Neural progenitor cell (in vitro differentiated cells): ENCODE data around the gene IMMP1L. TPM values are rescaled to one million over a fixed set of nuclear protein-coding genes. Genes with fewer than 3 reads are reported as not detected.

ENCODE experiments used
- DNase-seq: peaks from one replicate; pipeline ENCODE4 v3.0.0-alpha.2; 2016; ENCODE audit warnings: low spot score
- H2AFZ ChIP-seq: fragments of 200-600 bp; sonication (generic); replicated peaks from 2 replicates; pipeline ENCODE4 v1.6.1; 2016; ENCODE audit warnings: antibody characterized with exemption
- H3F3A ChIP-seq: fragments of 200-600 bp; sonication (generic); 2 replicates; pipeline ENCODE4 v1.6.1; 2016; ENCODE audit warnings: antibody characterized with exemption, low read depth
- H3K27ac ChIP-seq: fragments of 200-600 bp; sonication (generic); 2 replicates; pipeline ENCODE4 v1.5.1; 2016; ENCODE audit warnings: mild to moderate bottlenecking
- H3K27me3 ChIP-seq: fragments of 200-600 bp; sonication (generic); 2 replicates; pipeline ENCODE4 v1.6.1; 2016; ENCODE audit warnings: mild to moderate bottlenecking, moderate library complexity
- H3K36me3 ChIP-seq: fragments of 200-600 bp; sonication (generic); 2 replicates; pipeline ENCODE4 v1.5.1; 2016
- H3K4me1 ChIP-seq: fragments of 200-600 bp; sonication (generic); 2 replicates; pipeline ENCODE4 v1.6.1; 2016; ENCODE audit warnings: mixed run types
- H3K4me2 ChIP-seq: fragments of 200-600 bp; sonication (generic); 2 replicates; pipeline ENCODE4 v1.6.1; 2016
- H3K4me3 ChIP-seq: fragments of 200-600 bp; sonication (generic); 2 replicates; pipeline ENCODE4 v1.5.1; 2016
- H3K79me2 ChIP-seq: fragments of 200-600 bp; sonication (generic); 2 replicates; pipeline ENCODE4 v1.6.1; 2016; ENCODE audit warnings: low read depth
- H3K9ac ChIP-seq: fragments of 200-600 bp; sonication (generic); 2 replicates; pipeline ENCODE4 v1.6.1; 2016
- H3K9me3 ChIP-seq: fragments of 200-600 bp; sonication (generic); 2 replicates; pipeline ENCODE4 v1.5.1; 2016; ENCODE audit warnings: low read depth
- H4K20me1 ChIP-seq: fragments of 200-600 bp; sonication (generic); 2 replicates; pipeline ENCODE4 v1.6.1; 2016; ENCODE audit warnings: low read depth
- H3K27ac Mint-ChIP-seq: 3 replicates; pipeline ENCODE4 v1.8.0; 2021; ENCODE audit warnings: mixed read lengths
- H3K27me3 Mint-ChIP-seq: 2 replicates; pipeline ENCODE4 v1.8.0; 2022; ENCODE audit warnings: low read depth, mild to moderate bottlenecking, inconsistent platforms, moderate library complexity, mixed read lengths; ENCODE audit not compliant: insufficient read depth
- H3K36me3 Mint-ChIP-seq: 3 replicates; pipeline ENCODE4 v1.8.0; 2021; ENCODE audit warnings: mixed read lengths
- H3K4me1 Mint-ChIP-seq: 3 replicates; pipeline ENCODE4 v1.8.0; 2021; ENCODE audit warnings: mixed read lengths
- H3K4me3 Mint-ChIP-seq: 3 replicates; pipeline ENCODE4 v1.8.0; 2021; ENCODE audit warnings: mild to moderate bottlenecking, moderate library complexity, mixed read lengths
- H3K9me3 Mint-ChIP-seq: 3 replicates; pipeline ENCODE4 v1.8.0; 2020; ENCODE audit warnings: mixed read lengths
- CTCF ChIP-seq: fragments of 200-600 bp; sonication (generic); IDR thresholded peaks from 2 replicates; pipeline ENCODE4 v1.5.1; 2017; ENCODE audit warnings: antibody characterized with exemption, mild to moderate bottlenecking
- EZH2 ChIP-seq: fragments of 200-600 bp; sonication (generic); IDR thresholded peaks from 2 replicates; pipeline ENCODE4 v1.6.1; 2017; ENCODE audit warnings: antibody characterized with exemption, mild to moderate bottlenecking, moderate library complexity
- EZH2phosphoT487 ChIP-seq: fragments of 200-600 bp; sonication (generic); IDR thresholded peaks from 2 replicates; pipeline ENCODE4 v1.6.1; 2017; ENCODE audit warnings: antibody characterized with exemption
- total RNA-seq: library from RNA; depleted of rRNA; stranded (reverse); fragments of >200 nt; gene quantifications from 2 replicates; pipeline ENCODE4 v1.2.3, GENCODE V29; 2015; ENCODE audit warnings: low replicate concordance

IMMP1L gene
- total RNA-seq, 1 donor from 2014 or later = 122 TPM

- H3K9me3 Mint-ChIP-seq = peaks cover 48% of the 10 kb centered on the region
- no peaks in the 10 kb centered on the region for H3F3A ChIP-seq
- H3K27ac ChIP-seq = no peak overlapping the region
- H3K4me1 ChIP-seq = no peaks in the 10 kb centered on the region
- TF ChIP-seq CTCF (no peak), EZH2 (no peak)
- H3K79me2 ChIP-seq = peaks cover 7% of the 10 kb centered on the region
- DNase-seq = no peak
- H3K36me3 ChIP-seq = peaks cover 42% of the 10 kb centered on the region
- H3K9me3 ChIP-seq = peaks cover 20% of the 10 kb centered on the region
- no peaks in the 10 kb centered on the region for H3K27me3 ChIP-seq
- no peaks in the 10 kb centered on the region for H3K4me1 Mint-ChIP-seq
- peaks cover 61% of the 10 kb centered on the region for H3K36me3 Mint-ChIP-seq
- no peak overlapping the region for H3K27ac Mint-ChIP-seq
- H3K4me3 ChIP-seq = no peak overlapping the region
- H4K20me1 ChIP-seq = no peaks in the 10 kb centered on the region
- H3K9ac ChIP-seq = no peak overlapping the region
- H3K27me3 Mint-ChIP-seq = no peaks in the 10 kb centered on the region
- H3K4me3 Mint-ChIP-seq = no peak overlapping the region
- no peak overlapping the region for H3K4me2 ChIP-seq
- no peak overlapping the region for H2AFZ ChIP-seq
These were observed 33.4 kb upstream of the IMMP1L start for GRCh38 chr11:31542862-31543261.

DNA sequence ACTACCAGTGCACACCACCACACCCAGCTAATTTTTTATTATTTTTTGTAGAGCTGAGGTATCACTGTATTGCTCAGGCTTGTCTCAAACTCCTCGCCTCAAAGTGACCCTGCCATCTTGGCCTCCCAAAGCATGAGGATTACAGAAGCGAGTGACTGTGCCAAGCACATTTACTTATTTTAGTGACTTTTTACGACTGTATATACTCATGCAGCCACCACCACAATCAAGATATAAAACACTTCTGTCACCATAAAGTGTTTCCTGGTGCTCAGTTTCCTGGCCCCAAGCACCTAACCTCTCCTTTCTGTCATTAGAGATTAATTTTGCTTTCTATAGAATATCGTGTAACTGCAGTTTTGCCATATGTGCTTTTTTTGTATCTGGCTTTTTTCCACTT, 26.1 kb upstream of the IMMP1L start:
- peaks cover 2% of the 10 kb centered on the region for H3K27me3 Mint-ChIP-seq
- peaks cover 3% of the 10 kb centered on the region for H3K9me3 ChIP-seq
- H3K27ac ChIP-seq = no peak overlapping the region
- peaks cover 18% of the 10 kb centered on the region for H3K9me3 Mint-ChIP-seq
- no peaks in the 10 kb centered on the region for H3K4me1 Mint-ChIP-seq
- no peaks in the 10 kb centered on the region for H3K4me1 ChIP-seq
- DNase-seq = no peak
- H3K4me3 Mint-ChIP-seq = no peak overlapping the region
- H3K27ac Mint-ChIP-seq = no peak overlapping the region
- H3K27me3 ChIP-seq = no peaks in the 10 kb centered on the region
- TF ChIP-seq EZH2phosphoT487 (no peak), EZH2 (no peak), CTCF (no peak)
- H4K20me1 ChIP-seq = no peaks in the 10 kb centered on the region
- peaks cover 18% of the 10 kb centered on the region for H3K36me3 ChIP-seq
- H3K4me2 ChIP-seq = no peak overlapping the region
- H3F3A ChIP-seq = no peaks in the 10 kb centered on the region
- H3K36me3 Mint-ChIP-seq = peaks cover 62% of the 10 kb centered on the region
- H3K4me3 ChIP-seq = no peak overlapping the region
- no peak overlapping the region for H2AFZ ChIP-seq
- no peak overlapping the region for H3K9ac ChIP-seq
- H3K79me2 ChIP-seq = peaks cover 64% of the 10 kb centered on the region

DNA sequence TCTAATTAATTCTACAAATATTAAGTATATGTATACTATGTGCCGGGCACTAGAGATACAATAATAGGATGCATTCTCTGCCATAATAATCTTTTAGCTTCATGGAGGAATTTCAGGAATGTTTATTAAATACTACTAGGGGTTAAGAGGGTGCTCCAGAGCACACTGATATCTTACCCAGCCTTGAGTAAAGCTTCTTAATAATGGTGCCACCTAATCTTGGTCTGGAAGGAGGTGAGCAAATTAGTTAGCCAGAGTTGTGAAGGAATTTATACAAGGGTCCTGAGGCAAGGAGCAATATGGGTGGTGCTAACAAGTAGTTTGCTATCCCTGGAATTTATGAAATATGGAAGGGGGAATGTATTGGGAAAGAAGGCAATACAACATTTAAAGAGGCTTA, 21.9 kb upstream of the IMMP1L start:
- Histone ChIP-seq H3K9ac (no peak overlapping the region), H3K27me3 (no peaks in the 10 kb centered on the region), H4K20me1 (peaks cover 6% of the 10 kb centered on the region), H3K4me3 (no peak overlapping the region), H3K4me1 (peaks cover 5% of the 10 kb centered on the region), H3K9me3 (no peaks in the 10 kb centered on the region), H2AFZ (no peak overlapping the region), H3K27ac (peak overlapping the region; percentile 18), H3F3A (no peaks in the 10 kb centered on the region), H3K36me3 (peaks cover 10% of the 10 kb centered on the region), H3K79me2 (peaks cover 66% of the 10 kb centered on the region), H3K4me2 (no peak overlapping the region)
- Mint-ChIP-seq H3K9me3 (peaks cover 10% of the 10 kb centered on the region), H3K4me1 (no peaks in the 10 kb centered on the region), H3K36me3 (peaks cover 45% of the 10 kb centered on the region), H3K4me3 (no peak overlapping the region), H3K27me3 (no peaks in the 10 kb centered on the region), H3K27ac (no peak overlapping the region)
- no peak for DNase-seq
- TF ChIP-seq EZH2phosphoT487 = no peak
- no peak for TF ChIP-seq CTCF
- no peak for TF ChIP-seq EZH2
